ENCODE results near the gene CTDSP1.

CTDSP1 gene

DNA sequence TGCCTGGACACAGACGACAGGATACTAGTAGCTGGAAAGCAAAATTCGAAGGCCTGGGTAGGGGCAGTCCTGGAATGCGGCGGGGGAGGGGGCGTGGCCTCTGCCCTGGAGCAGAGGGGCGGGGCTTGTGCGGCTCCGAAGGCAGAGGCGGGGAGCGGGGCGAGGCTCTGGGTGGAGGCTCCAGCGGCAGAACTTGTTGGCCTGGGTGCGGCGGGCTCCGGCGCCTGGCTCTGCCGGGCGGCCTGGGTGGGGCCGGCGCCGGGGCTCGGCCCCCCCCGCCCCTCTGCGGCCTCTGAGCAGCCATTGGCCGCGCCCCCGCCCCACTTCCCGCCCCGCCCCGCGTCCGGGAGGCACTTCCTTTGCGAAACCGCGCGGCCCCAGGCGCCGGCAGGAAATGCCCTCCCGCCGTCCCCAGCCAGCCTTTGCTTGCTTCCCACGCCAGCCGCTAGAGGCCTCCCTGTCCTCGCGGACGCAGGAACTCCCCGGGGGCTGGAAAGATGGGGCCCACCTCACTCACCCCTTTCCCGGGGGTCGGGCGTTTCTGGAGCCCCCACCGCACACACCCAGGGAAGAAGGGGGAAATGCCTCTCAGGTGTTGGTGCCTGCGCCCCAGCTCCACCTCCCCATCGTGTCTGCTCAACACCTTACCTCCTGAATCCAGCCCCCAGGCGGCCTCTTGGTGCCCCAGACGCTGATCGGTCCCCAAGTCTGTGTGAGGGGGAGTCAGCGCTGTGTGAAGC lies 6.7 kb downstream of the CTDSP1 start:
- TF ChIP-seq CTCF (conservative IDR thresholded peaks at IDR 0.05; ENCODE audit: control insufficient read depth, insufficient read depth, low read depth, low read length) = peak; percentile 67
- peak; percentile 91 for DNase-seq (ENCODE audit: low read depth)
- peak overlapping the region; percentile 49 for H3K4me3 ChIP-seq (ENCODE audit: control insufficient read depth, low read depth, low read length)

DNA sequence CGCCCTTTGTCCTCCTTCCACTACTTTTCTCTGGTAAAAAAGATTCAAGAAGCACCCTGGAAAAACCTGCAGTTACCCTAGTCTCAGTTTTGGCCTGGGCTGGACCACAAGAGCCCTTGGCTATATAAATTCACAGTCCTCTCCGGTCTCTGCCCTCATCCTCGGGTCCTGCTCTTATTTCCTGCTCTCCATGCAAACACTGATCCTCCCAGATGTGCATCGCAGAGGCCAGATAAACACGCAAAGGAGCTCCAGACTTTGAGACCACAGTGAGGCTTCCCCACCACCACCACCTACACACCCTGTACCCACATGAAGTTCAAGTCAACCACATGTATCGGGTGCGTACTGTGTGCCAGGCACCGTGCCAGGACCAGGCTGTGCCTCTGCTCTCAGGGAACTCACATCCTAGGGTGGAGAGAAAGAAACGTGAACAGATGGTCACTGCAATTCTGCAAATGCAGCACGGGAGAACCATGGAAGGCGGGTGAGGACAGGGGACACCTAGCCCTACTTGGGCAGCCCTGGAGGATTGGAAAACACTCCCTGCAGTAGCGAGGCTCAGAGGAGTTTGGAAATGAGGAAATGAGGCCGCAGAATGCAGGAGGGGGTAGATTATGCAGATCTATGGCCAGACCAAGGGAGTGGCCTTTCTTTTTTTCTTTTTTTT lies 7.4 kb downstream of the CTDSP1 start:
- peak overlapping the region; percentile 49 for H3K4me3 ChIP-seq (ENCODE audit: control insufficient read depth, low read depth, low read length)
- no peak for TF ChIP-seq CTCF (conservative IDR thresholded peaks at IDR 0.05; ENCODE audit: control insufficient read depth, insufficient read depth, low read depth, low read length)
- DNase-seq (ENCODE audit: low read depth) = peak; percentile 77

DNA sequence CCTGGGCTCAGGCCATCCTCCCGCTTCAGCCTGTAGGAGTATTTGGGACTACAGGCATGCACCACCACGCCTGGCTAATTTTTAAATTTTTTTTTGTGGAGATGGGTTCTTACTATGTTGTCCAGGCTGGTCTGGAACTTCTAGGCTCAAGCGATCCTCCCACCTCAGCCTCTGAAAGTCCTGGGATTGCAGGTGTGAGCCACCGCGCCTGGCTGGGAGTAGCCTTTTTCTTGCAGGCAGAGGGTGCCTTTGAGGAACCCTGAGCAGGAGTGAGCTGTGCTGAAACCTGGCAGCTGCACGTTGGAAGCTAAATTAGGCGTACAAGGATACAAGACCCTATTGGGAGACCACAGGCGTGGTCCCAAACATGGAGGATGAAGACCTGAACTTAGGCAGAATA lies 8.0 kb downstream of the CTDSP1 start:
- DNase-seq (ENCODE audit: low read depth) = no peak
- TF ChIP-seq CTCF (conservative IDR thresholded peaks at IDR 0.05; ENCODE audit: control insufficient read depth, insufficient read depth, low read depth, low read length) = no peak
- no peak overlapping the region for H3K4me3 ChIP-seq (ENCODE audit: control insufficient read depth, low read depth, low read length)

GRCh38 chr2:218418321-218418716 lies 18.7 kb downstream of the CTDSP1 start:
- H3K4me3 ChIP-seq (ENCODE audit: control insufficient read depth, low read depth, low read length) = no peak overlapping the region
- no peak for DNase-seq (ENCODE audit: low read depth)
- TF ChIP-seq CTCF (conservative IDR thresholded peaks at IDR 0.05; ENCODE audit: control insufficient read depth, insufficient read depth, low read depth, low read length) = no peak

- no peak within 1 kb of the TSS for H3K4me3 ChIP-seq (ENCODE audit: control insufficient read depth, low read depth, low read length)
- TF ChIP-seq CTCF (conservative IDR thresholded peaks at IDR 0.05; ENCODE audit: control insufficient read depth, insufficient read depth, low read depth, low read length) = no peak
- DNase-seq (ENCODE audit: low read depth) = no peak
Measured at GRCh38 chr2:218418717-218419458, 19.2 kb downstream of the CTDSP1 start, which contains the start of gene VIL1. Gene VIL1, plus strand, starts transcription at chr2:218419123. Its CDS starts 4,656 bp downstream, at chr2:218423779.

DNA sequence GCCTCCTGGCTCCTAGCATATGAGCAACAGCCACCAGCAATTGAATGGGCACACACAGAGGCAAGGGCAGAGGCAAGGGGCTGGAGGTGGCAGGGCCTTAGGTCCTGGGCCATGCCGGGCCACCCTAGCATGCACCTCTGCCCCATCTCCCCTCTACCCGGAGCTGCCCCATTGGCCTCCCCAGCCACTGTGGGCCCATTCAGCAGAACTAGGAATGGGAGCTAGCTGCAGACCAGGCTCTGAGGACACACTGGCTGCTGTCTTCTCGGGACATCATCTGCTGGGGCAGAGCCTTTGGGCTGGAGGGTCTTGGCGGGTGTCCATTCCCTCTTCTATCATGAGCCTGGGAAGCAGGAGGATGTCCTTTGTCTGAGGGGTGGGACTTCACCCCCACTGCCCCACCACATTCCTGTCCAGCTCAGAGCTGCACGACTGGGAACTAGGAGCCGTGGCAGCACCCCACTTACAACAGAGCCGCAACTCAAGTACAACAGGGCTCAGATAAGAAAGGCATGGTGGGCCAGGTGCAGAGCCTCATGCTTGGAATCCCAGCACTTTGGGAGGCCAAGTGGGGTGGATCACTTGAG lies 20.1 kb downstream of the CTDSP1 start:
- TF ChIP-seq CTCF (conservative IDR thresholded peaks at IDR 0.05; ENCODE audit: control insufficient read depth, insufficient read depth, low read depth, low read length) = no peak
- DNase-seq (ENCODE audit: low read depth) = no peak
- no peak overlapping the region for H3K4me3 ChIP-seq (ENCODE audit: control insufficient read depth, low read depth, low read length)
